ENCODE results near the gene NAXE.
A peak's percentile ranks its signal among the peaks of the same experiment; 100 is the strongest.
"Not testable (repeated sequence)": the region's sequence is repeated elsewhere in the genome, so short reads cannot be mapped to it uniquely, and the experiment has no call there.

NAXE gene

DNA sequence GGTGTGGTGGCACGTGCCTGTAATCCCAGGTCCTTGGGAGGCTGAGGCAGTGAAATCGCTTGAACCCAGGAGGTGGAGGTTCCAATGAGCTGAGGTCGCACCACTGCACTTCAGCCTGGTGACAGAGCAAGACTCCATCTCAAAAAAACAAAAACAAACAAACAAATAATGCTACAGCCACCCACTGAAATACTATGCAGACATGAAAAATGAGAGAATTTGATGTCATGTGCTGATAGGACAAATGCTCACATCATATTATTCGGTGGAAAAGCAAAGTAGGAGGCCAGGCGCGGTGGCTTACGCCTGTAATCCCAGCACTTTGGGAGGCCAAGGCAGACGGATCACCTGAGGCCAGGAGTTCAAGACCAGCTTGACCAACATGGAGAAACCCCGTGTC, 18.5 kb downstream of the NAXE start:
- H3K9ac ChIP-seq (ENCODE audit: low read depth, low read length, poor library complexity); H3K79me1 ChIP-seq (ENCODE audit: low read depth, low read length); H3K4me1 ChIP-seq (ENCODE audit: control insufficient read depth in 2 of 2, insufficient read depth in 1 of 2, low read depth in 1 of 2, low read length in 2 of 2); H2AFZ ChIP-seq (ENCODE audit: low read length); H3K27ac ChIP-seq (replicated peaks; ENCODE audit: low read length); H2AK5ac ChIP-seq (ENCODE audit: low read depth, low read length); H2BK120ac ChIP-seq (ENCODE audit: low read depth, low read length); H3K18ac ChIP-seq (ENCODE audit: low read length); H3K4ac ChIP-seq (ENCODE audit: low read length); H2BK15ac ChIP-seq (ENCODE audit: low read length); H3K9me3 ChIP-seq (replicated peaks in 1 of 2; ENCODE audit: control insufficient read depth in 2 of 2, insufficient read depth in 1 of 2, low read depth in 1 of 2, low read length in 2 of 2); H3K36me3 ChIP-seq (replicated peaks in 1 of 2; ENCODE audit: control insufficient read depth in 2 of 2, insufficient read depth in 2 of 2, low read length in 2 of 2); H3K23ac ChIP-seq (ENCODE audit: low read depth, low read length, poor library complexity); DNase-seq (ENCODE audit: low spot score); H4K8ac ChIP-seq (ENCODE audit: low read depth, low read length); H3K4me2 ChIP-seq (ENCODE audit: insufficient read depth, low read length, poor library complexity, severe bottlenecking); H3K4me3 ChIP-seq (ENCODE audit: low read length in 2 of 2); H2BK12ac ChIP-seq (ENCODE audit: low read length); H2BK5ac ChIP-seq (ENCODE audit: low read length); H3K14ac ChIP-seq (ENCODE audit: low read length); H4K91ac ChIP-seq (ENCODE audit: low read depth, low read length, poor library complexity): not testable (repeated sequence)
- WGBS, 2 donors (ENCODE audit: extremely low coverage in 2 of 2, insufficient read length in 2 of 2, insufficient replicate concordance in 1 of 2) = no CpG with 5 or more reads among the region's 9 CpGs
- H3K27me3 ChIP-seq (ENCODE audit: control insufficient read depth in 3 of 3, insufficient read depth in 3 of 3, low read depth in 1 of 3, low read length in 3 of 3) = peaks cover 0 to 16% (median 0%) of the 10 kb centered on the region in 3 experiments

GRCh38 chr1:156612666-156613065, 21.1 kb downstream of the NAXE start:
- H2BK5ac ChIP-seq (ENCODE audit: low read length) = no peak overlapping the region
- H3K14ac ChIP-seq (ENCODE audit: low read length) = no peak overlapping the region
- H3K4me1 ChIP-seq (ENCODE audit: control insufficient read depth in 2 of 2, insufficient read depth in 1 of 2, low read depth in 1 of 2, low read length in 2 of 2) = no peaks in the 10 kb centered on the region
- no peak overlapping the region for H3K23ac ChIP-seq (ENCODE audit: low read depth, low read length, poor library complexity)
- DNase-seq (ENCODE audit: low spot score) = no peak
- H3K4ac ChIP-seq (ENCODE audit: low read length) = no peak overlapping the region
- H3K27me3 ChIP-seq (ENCODE audit: control insufficient read depth in 3 of 3, insufficient read depth in 3 of 3, low read depth in 1 of 3, low read length in 3 of 3) = peaks cover 0 to 32% (median 0%) of the 10 kb centered on the region in 3 experiments
- H2AK5ac ChIP-seq (ENCODE audit: low read depth, low read length) = no peak overlapping the region
- H2BK120ac ChIP-seq (ENCODE audit: low read depth, low read length) = no peak overlapping the region
- no peak overlapping the region for H2BK15ac ChIP-seq (ENCODE audit: low read length)
- H3K4me2 ChIP-seq (ENCODE audit: insufficient read depth, low read length, poor library complexity, severe bottlenecking) = no peak overlapping the region
- H4K91ac ChIP-seq (ENCODE audit: low read depth, low read length, poor library complexity) = no peak overlapping the region
- H3K4me3 ChIP-seq (ENCODE audit: low read length in 2 of 2) = no peak overlapping the region
- H2AFZ ChIP-seq (ENCODE audit: low read length) = no peak overlapping the region
- no peak overlapping the region for H3K9ac ChIP-seq (ENCODE audit: low read depth, low read length, poor library complexity)
- H3K9me3 ChIP-seq (replicated peaks in 1 of 2; ENCODE audit: control insufficient read depth in 2 of 2, insufficient read depth in 1 of 2, low read depth in 1 of 2, low read length in 2 of 2) = no peaks in the 10 kb centered on the region
- H3K18ac ChIP-seq (ENCODE audit: low read length) = no peak overlapping the region
- no peak overlapping the region for H3K27ac ChIP-seq (replicated peaks; ENCODE audit: low read length)
- no peaks in the 10 kb centered on the region for H3K36me3 ChIP-seq (replicated peaks in 1 of 2; ENCODE audit: control insufficient read depth in 2 of 2, insufficient read depth in 2 of 2, low read length in 2 of 2)
- no CpG with 5 or more reads among the region's 3 CpGs for WGBS, 2 donors (ENCODE audit: extremely low coverage in 2 of 2, insufficient read length in 2 of 2, insufficient replicate concordance in 1 of 2)
- H2BK12ac ChIP-seq (ENCODE audit: low read length) = no peak overlapping the region
- no peak overlapping the region for H4K8ac ChIP-seq (ENCODE audit: low read depth, low read length)
- H3K79me1 ChIP-seq (ENCODE audit: low read depth, low read length) = no peaks in the 10 kb centered on the region

DNA sequence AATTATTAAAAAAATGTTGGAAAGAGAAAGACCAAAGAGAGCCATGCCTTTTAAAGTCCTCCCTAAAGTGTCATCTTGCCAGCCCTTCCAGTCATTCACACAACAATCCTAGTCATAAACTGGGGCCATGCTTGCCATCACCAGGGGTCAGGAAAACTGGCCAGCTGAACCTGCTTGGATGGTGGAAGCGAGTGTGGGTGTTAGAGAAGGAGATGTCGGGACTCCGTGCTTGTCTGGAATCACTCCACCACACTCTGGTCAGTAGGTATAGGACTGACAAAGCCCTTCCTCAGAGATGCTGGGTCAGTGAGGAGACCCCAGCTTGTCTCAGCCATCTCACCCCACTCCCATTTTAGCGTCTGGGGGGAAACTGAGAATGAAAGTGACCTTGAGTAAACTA, 24.4 kb downstream of the NAXE start:
- Histone ChIP-seq H3K18ac (ENCODE audit: low read length) (no peak overlapping the region), H3K4me1 (ENCODE audit: control insufficient read depth in 2 of 2, insufficient read depth in 1 of 2, low read depth in 1 of 2, low read length in 2 of 2) (no peaks in the 10 kb centered on the region), H3K79me1 (ENCODE audit: low read depth, low read length) (no peaks in the 10 kb centered on the region), H3K27me3 (ENCODE audit: control insufficient read depth in 3 of 3, insufficient read depth in 3 of 3, low read depth in 1 of 3, low read length in 3 of 3) (peaks cover 0 to 48% (median 14%) of the 10 kb centered on the region in 3 experiments), H3K9me3 (replicated peaks in 1 of 2; ENCODE audit: control insufficient read depth in 2 of 2, insufficient read depth in 1 of 2, low read depth in 1 of 2, low read length in 2 of 2) (no peaks in the 10 kb centered on the region), H4K8ac (ENCODE audit: low read depth, low read length) (no peak overlapping the region), H3K14ac (ENCODE audit: low read length) (no peak overlapping the region), H3K23ac (ENCODE audit: low read depth, low read length, poor library complexity) (no peak overlapping the region), H2AK5ac (ENCODE audit: low read depth, low read length) (no peak overlapping the region), H3K36me3 (replicated peaks in 1 of 2; ENCODE audit: control insufficient read depth in 2 of 2, insufficient read depth in 2 of 2, low read length in 2 of 2) (no peaks in the 10 kb centered on the region), H4K91ac (ENCODE audit: low read depth, low read length, poor library complexity) (no peak overlapping the region), H2BK12ac (ENCODE audit: low read length) (no peak overlapping the region), H2AFZ (ENCODE audit: low read length) (no peak overlapping the region), H2BK120ac (ENCODE audit: low read depth, low read length) (no peak overlapping the region), H3K4me2 (ENCODE audit: insufficient read depth, low read length, poor library complexity, severe bottlenecking) (no peak overlapping the region), H3K4ac (ENCODE audit: low read length) (no peak overlapping the region), H3K27ac (replicated peaks; ENCODE audit: low read length) (no peak overlapping the region), H2BK15ac (ENCODE audit: low read length) (no peak overlapping the region), H2BK5ac (ENCODE audit: low read length) (no peak overlapping the region), H3K4me3 (ENCODE audit: low read length in 2 of 2) (no peak overlapping the region), H3K9ac (ENCODE audit: low read depth, low read length, poor library complexity) (no peak overlapping the region)
- DNase-seq (ENCODE audit: low spot score) = no peak
- no CpG with 5 or more reads among the region's 4 CpGs for WGBS, 2 donors (ENCODE audit: extremely low coverage in 2 of 2, insufficient read length in 2 of 2, insufficient replicate concordance in 1 of 2)

DNA sequence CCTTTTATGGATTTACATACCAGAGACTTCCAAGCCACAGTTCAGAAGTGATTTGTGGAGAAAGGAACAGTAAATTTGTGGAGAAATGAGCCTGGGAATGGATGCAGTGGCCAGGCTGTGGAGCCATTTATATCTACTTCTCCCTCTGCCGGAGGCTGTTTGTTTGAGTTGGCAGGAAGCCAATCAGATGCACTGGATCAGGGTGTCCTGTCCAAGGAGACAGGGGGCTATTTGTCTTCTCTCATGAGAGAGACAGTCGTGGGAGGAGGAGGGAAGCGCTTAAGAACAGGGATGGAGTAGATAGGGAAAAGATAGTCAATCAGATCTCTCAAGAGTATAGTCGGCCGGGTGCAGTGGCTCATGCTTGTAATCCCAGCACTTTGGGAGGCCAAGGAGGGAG, 24.9 kb downstream of the NAXE start:
- Histone ChIP-seq H4K8ac (ENCODE audit: low read depth, low read length) (no peak overlapping the region), H4K91ac (ENCODE audit: low read depth, low read length, poor library complexity) (no peak overlapping the region), H3K14ac (ENCODE audit: low read length) (no peak overlapping the region), H3K18ac (ENCODE audit: low read length) (no peak overlapping the region), H3K9me3 (replicated peaks in 1 of 2; ENCODE audit: control insufficient read depth in 2 of 2, insufficient read depth in 1 of 2, low read depth in 1 of 2, low read length in 2 of 2) (no peaks in the 10 kb centered on the region), H3K4ac (ENCODE audit: low read length) (no peak overlapping the region), H3K4me1 (ENCODE audit: control insufficient read depth in 2 of 2, insufficient read depth in 1 of 2, low read depth in 1 of 2, low read length in 2 of 2) (no peaks in the 10 kb centered on the region), H3K27me3 (ENCODE audit: control insufficient read depth in 3 of 3, insufficient read depth in 3 of 3, low read depth in 1 of 3, low read length in 3 of 3) (peaks cover 0 to 53% (median 18%) of the 10 kb centered on the region in 3 experiments), H3K27ac (replicated peaks; ENCODE audit: low read length) (no peak overlapping the region), H2BK12ac (ENCODE audit: low read length) (no peak overlapping the region), H2BK15ac (ENCODE audit: low read length) (no peak overlapping the region), H3K36me3 (replicated peaks in 1 of 2; ENCODE audit: control insufficient read depth in 2 of 2, insufficient read depth in 2 of 2, low read length in 2 of 2) (no peaks in the 10 kb centered on the region), H3K9ac (ENCODE audit: low read depth, low read length, poor library complexity) (peak overlapping the region; percentile 10), H2BK120ac (ENCODE audit: low read depth, low read length) (no peak overlapping the region), H2AK5ac (ENCODE audit: low read depth, low read length) (no peak overlapping the region), H2BK5ac (ENCODE audit: low read length) (no peak overlapping the region), H3K4me2 (ENCODE audit: insufficient read depth, low read length, poor library complexity, severe bottlenecking) (no peak overlapping the region), H3K79me1 (ENCODE audit: low read depth, low read length) (no peaks in the 10 kb centered on the region), H2AFZ (ENCODE audit: low read length) (no peak overlapping the region), H3K4me3 (ENCODE audit: low read length in 2 of 2) (no peak overlapping the region), H3K23ac (ENCODE audit: low read depth, low read length, poor library complexity) (no peak overlapping the region)
- WGBS, 2 donors (ENCODE audit: extremely low coverage in 2 of 2, insufficient read length in 2 of 2, insufficient replicate concordance in 1 of 2) = no CpG with 5 or more reads among the region's 5 CpGs
- DNase-seq (ENCODE audit: low spot score) = no peak

Data from neuronal stem cell (in vitro differentiated cells).